ENCODE results near the gene FUT3.
"Not testable (repeated sequence)": the region's sequence is repeated elsewhere in the genome, so short reads cannot be mapped to it uniquely, and the experiment has no call there.

FUT3 gene

GRCh38 chr19:5881543-5882299, 30.5 kb upstream of the FUT3 start:
- DNase-seq (ENCODE audit: low read depth): no peak

DNA sequence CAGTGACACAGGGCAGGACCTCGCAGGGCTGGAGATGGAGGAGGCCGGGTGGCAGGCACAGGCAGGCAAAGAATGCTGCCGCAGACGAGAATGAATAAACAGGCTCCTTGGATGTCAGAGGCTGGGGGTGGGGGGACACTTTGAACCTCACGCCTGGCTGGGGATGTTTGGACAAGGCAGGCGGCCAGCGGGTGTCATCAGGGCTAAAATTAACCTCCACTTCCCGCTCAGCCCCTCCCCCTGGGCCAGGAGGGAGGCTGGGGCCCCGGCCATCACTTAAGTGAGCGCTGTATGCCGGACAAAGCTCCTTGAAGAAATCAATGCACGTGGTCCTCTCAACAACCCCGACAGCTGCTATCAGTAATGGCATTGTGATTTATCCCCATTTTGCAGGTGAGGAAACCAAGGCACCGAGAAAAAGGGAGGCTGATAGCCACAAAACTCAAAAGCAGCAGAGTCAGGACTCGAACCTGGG, 29.4 kb upstream of the FUT3 start:
- no peak for DNase-seq (ENCODE audit: low read depth)

DNA sequence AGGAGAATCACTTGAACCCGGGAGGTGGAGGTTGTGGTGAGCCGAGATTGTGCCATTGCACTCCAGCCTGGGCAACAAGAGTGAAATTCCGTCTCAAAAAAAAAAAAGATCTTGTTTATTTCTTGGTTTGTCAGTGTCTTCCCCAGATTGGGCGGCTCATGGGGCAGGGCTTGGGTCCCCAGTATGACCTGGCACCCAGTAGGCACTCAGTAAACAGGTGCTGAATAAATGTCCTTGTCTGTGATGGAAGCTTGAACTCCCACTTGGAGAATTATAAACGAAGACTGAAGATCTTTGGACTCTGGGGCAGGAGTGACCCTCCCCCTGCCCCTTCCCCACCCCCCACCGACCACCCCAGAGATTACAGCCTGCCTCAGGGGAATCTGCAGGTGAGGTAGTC, 28.9 kb upstream of the FUT3 start:
- no peak for DNase-seq (ENCODE audit: low read depth)

- DNase-seq (ENCODE audit: low read depth): no peak
These were observed 26.6 kb upstream of the FUT3 start for GRCh38 chr19:5877882-5878281.

DNA sequence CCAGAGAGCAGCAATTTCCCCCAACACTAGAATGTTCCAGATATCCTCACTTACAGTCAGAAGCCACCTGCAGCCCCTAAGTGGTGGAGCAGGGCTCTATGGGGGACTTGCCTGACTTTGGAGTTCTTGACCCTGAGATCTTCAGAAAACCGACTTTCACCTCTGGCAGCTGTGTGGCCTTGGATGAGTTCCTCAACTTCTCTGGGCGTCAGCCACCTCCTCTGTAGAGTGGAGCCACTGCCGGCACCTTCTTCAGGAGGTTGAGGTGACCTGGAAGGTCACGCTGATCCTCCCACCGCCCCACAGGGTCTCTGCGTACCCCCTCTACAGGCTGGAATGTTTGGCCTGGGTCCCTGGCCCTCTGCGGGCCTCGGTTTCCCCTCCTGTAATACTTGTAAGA, 26.2 kb upstream of the FUT3 start:
- no peak for DNase-seq (ENCODE audit: low read depth)

DNA sequence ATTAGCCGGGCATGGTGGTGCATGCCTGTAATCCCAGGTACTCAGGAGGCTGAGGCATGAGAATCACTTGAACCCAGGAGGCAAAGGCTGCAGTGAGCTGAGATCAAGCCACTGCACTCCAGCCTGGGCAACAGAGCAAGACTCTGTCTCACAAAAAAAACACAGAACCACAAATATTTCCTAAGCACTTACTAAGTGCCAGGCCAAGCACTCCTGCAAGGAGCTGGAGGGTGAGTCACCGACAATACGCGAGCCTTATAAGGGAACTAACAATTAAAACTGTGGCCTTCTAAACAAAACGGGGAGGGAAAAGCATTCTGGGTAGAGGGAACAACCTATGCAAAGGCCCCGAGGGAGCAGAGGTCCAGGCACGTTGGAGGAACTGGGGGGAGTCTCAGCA, 23.2 kb upstream of the FUT3 start:
- not testable (repeated sequence) for DNase-seq (ENCODE audit: low read depth)

DNA sequence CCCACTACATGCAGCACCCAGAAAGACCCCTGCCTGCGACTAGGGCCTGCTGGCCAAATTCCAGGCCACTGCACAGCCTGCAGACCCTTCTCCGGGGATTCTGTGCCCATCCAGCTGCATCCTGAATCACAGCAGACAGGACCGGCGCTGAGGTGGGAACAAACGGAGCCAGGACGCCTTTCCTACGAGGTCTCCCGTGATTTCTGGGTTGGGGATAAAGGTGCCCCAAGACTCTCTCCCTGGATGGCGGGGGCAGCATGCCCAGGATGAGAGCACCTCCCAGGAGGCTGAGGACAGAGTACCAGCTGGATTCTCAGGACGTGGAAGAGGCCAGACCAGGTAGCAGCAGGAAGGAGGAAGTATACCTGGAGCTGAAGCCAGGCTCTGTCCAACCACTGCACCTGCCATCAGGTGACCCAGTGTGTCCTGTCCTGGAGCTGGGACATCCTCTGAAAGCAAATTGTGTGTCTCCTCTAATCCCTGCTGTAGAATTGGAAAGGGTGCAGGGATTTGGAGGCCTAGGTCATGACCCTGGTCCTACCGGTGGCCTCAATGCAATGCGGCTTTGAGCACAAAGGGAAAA, 22.5 kb upstream of the FUT3 start:
- DNase-seq (ENCODE audit: low read depth): no peak

DNA sequence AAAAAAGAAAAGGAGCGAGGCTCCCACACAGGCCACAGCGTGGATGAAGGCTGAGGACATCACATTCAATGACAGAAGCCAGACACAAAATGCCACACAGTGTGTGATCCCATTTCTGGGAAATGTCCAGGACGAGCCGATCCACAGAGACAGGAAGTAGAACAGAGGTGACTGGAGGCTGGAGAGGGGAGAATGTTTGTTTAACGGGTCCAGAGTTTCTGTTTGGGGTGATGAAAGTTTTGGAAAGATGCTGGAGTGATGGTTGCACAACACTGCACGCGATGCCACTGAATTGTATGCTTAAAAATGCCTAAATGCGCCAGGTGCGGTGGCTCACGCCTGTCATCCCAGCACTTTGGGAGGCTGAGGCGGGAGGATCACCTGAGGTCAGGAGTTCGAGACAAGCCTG, 19.7 kb upstream of the FUT3 start:
- no peak for DNase-seq (ENCODE audit: low read depth)

DNA sequence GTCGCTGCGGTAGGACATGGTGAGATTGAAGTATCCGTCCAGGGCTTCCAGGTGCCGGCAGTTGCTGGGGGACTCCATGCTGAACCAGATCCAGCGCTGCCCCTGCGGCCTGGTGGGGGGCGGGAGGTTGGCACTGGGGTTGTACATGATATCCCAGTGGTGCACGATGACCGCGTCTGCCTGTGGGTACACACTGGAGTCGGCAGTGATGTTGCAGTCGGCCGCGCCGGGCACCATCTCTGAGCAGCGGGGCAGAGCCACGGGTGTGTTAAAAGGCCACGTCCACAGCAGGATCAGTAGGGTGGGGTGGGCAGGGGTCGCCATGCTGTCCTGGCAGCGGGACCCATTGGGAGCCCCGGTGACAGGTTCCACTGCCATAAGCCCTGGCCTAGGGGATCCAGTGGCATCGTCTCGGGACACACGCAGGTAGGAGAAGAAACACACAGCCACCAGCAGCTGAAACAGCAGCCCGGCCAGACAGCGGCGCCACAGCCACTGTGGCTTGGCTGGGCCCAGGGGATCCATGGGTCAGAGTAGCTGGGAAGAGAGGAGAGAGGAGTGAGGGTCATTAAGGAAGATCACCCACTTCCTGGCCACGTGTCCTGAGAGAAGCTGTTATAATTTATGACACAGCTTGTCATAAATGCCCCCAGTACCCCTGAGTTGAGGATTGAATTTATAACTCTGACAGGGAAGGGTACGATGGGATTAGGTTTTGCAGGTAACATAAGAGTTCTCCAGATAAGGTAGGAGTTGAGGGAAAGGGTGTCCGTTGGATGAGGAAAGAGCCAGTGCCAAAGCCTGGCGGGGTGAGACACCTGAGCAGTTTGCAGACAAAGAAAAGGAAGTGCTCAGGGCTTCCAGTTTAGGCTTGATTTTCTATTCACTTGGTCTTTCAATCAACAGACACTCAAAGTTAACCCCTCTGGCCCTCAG, 16.2 kb upstream of the FUT3 start:
- no peak for DNase-seq (ENCODE audit: low read depth)

DNA sequence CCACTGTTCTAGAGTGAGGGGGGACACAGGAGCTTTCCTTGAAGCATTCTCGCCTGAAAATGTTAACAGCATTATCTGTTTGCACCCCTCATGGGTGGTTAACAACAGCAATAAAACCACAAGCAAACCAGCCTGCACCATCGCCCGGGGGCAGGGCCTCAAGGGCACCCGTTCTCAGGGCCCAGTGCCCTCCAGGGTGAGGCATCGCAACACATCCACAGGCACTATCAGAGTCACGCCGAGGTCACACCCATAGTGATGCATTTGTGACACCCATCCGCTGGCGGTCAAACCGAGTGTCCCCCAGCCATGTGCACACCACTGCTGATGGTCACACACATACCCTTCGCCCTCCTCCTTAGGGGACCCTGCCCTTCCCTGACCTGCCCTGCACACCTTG, 14.5 kb upstream of the FUT3 start:
- no peak for DNase-seq (ENCODE audit: low read depth)

- DNase-seq (ENCODE audit: low read depth): no peak
These were observed 13.7 kb upstream of the FUT3 start for GRCh38 chr19:5864725-5865486.

DNA sequence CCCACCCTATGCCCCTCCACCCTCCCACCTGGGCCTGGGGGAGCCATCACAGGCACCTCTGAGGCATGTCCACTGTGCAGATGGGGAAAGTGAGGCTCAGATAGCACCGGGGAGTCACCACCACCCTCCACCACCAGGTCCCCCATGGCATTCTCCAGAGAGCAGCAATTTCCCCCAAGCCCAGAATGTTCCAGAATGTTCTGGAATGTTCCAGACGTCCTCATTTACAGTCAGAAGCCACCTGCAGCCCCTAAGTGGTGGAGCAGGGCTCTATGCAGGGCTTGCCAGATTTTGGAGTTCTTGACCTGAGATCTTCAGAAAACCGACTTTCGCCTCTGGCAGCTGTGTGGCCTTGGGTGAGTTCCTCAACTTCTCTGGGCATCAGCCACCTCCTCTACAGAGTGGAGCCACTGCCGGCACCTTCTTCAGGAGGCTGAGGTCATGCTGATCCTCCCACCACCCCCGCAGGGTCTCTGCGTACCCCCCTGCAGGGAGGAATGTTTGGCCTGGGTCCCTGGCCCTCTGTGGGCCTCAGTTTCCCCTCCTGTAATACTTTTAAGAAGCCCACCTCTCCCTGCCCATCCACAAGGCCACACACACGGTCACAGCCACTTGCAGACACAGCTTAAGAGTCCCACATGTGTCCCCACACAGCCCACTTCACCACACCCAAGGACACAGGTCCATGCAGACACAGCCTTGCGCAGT, 12.9 kb upstream of the FUT3 start:
- DNase-seq (ENCODE audit: low read depth): no peak

DNA sequence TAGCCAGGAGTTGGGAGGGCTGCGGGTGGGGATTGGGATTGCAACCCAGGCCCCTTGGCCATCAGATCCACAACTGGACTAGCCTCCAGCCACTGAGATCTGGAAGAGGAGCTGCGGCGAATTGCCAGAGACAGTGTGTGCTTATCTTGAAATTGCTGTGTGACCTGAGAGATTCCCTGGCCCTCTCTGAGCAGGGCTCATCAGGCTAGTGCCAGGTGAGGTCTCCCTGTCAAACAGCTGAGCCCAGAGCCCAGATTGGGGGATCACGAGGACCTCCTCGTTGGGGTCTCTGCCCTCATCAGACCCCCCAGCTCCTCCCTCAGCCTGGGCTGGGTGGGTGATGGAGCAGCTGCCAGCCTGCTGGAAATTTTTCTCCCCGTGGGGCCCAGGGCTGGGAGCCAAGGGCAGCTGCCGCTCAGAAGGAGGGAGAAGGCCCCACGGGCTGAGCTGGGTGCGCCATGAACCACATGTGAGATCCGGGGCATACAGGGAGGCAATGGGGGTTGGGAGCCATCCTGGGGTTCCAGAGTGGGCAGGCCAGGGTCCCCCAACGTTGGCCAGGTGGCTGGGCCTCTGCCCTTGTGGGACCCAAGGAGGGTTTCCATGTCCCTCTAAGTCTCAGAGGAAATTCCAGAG, 11.9 kb upstream of the FUT3 start:
- no peak for DNase-seq (ENCODE audit: low read depth)

DNA sequence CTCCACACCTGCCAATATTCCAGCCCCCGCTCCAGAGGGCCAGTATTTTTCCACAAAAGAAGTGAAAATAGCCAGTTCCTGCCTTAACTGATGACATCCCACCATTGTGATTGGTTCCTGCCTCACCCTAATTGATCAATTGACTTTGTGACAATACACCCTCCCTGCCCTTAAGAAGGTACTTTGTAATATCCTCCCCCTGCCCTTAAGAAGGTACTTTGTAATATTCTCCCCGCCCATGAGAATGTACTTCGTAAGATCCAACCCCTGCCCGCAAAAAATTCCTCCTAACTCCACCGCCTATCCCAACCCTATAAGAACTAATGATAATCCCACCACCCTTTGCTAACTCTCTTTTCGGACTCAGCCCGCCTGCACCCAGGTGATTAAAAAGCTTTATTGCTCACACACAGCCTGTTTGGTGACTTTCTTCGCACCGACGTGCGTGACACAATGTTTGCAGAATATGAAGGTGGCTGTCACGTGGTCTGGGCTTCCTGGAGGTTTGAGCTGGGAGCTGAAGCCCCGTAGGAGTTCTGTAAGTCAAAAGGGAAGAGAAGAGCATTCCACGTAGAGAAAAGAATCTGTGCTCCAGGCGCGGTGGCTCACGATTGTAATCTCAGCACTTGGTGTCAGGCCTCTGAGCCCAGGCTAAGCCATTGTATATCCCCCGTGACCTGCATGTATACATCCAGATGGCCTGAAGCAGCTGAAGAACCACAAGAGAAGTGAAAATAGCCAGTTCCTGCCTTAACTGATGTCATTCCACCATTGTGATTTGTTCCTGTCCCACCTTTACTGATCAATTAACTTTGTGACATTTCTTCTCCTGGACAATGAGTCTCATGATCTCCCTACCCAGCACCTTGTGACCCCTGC, 6.2 kb upstream of the FUT3 start:
- DNase-seq (ENCODE audit: low read depth): no peak

DNA sequence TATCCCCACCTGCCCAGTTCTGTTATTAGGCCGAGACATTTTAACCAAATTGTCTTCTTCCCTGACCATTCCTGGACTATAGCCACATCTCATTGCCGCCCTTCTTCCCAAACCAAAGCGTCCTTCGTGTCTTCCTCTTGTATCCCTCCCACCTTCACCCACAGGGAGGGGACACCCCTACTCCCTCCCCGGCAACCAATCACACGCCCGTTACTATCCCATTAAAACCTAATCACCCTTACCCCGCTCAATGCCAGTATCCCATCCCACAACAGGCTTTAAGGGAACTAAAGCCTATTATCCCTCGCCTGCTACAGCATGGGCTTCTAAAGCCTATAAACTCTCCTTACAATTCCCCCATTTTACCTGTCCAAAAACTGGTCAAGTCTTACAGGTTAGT, 3.9 kb upstream of the FUT3 start:
- not testable (repeated sequence) for DNase-seq (ENCODE audit: low read depth)

DNA sequence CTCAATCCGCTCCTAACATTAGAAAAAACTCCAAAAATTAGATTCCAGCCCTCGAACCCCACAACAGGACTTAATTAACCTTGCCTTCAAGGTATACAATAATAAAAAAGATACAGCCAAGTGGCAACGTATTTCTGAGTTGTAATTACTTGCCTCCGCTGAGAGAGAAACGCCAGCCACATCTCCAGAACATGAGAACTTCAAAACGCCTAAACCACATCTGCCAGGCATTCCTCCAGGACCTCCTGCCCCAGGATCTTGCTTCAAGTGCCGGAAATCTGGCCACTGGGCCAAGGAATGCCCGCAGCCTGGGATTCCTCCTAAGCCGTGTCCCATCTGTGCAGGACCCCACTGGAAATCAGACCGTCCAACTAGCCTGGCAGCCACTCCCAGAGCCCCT, 2.9 kb upstream of the FUT3 start:
- DNase-seq (ENCODE audit: low read depth): not testable (repeated sequence)

DNA sequence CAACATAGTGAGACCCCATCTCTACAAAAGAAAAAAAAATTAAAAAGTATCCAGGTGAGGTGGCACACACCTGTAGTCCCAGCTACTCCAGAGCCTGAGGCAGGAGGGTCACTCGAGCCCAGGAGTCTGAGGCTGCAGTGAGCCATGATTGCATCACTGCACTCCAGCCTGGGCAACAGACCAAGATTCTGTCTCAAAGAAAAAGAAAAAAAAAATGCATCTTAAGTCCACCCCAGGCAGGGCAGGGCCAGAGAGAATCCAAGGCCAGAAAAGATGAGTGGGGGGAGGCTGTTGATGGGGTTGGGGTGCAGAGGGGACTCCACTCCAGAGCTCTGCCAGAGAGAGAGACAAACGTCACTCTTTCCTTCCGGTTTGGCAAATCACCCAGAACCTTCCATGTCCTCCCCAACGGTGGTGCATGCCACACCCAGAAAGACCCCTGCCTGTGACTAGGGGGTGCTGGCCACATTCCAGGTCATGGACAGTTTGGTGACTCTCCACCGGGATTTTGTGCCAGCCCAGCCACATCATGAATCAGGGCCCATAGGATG, 431 bp downstream of the FUT3 start:
- DNase-seq (ENCODE audit: low read depth): no peak

- DNase-seq (ENCODE audit: low read depth): no peak
These were observed 1.1 kb downstream of the FUT3 start for GRCh38 chr19:5850189-5850588.

DNA sequence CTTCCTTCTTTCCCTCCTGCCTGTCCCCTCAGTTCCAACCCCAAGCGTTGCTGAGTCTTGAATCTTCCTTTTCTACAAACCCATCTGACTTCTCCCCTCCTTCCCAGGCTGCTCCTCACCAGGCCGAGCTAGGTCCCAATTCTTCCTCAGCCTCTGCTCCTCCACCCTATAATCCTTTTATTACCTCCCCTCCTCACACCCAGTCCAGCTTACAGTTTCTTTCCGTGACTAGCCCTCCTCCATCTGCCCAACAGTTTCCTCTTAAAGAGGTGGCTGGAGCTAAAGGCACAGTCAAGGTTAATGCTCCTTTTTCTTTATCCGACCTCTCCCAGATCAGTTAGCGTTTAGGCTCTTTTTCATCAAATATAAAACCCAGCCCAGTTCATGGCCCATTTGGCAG, 2.6 kb downstream of the FUT3 start:
- DNase-seq (ENCODE audit: low read depth): not testable (repeated sequence)

DNA sequence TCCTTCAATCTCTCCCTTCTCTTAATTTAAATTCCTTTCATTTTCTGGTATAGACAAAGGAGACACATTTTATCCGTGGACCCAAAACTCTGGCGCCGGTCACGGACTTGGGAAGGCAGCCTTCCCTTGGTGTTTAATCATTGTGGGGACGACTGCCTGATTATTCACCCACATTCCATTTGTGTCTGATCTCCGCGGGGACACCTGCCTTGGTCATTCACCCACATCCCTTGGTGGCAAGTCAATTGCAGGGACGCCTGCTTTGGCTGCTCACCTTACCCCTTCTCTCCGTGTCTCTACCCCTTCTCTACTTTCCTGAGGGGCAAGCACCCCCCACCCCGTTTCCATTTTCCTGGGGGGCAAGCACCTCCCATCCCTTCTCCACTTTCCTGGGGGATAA, 3.4 kb downstream of the FUT3 start:
- DNase-seq (ENCODE audit: low read depth): not testable (repeated sequence)

Data from stimulated activated CD4-positive, alpha-beta T cell treated with anti-CD3 and anti-CD28 coated beads, Interleukin-2, amount 100 ng/mL, for 4 hours (primary cell).